GM12874 (cell line): Measurements from ENCODE around the gene SDCCAG8.

Experiments used
- CTCF ChIP-seq: IDR thresholded peaks from 2 replicates; pipeline ENCODE4 v1.5.1; 2011; ENCODE audit warnings: low read depth, mild to moderate bottlenecking, control low read depth, low read length, moderate library complexity; ENCODE audit not compliant: insufficient read depth

The SDCCAG8 gene

GRCh38 chr1:243255791-243256512 lies at the start of gene SDCCAG8:
Gene SDCCAG8, plus strand, starts transcription at chr1:243256041. Its CDS starts 133 bp downstream, at chr1:243256174.
- TF ChIP-seq CTCF = no peak

GRCh38 chr1:243213045-243213787 lies 42.6 kb upstream of the SDCCAG8 start:
- no peak for TF ChIP-seq CTCF

- no peak for TF ChIP-seq CTCF
Observed at GRCh38 chr1:243216741-243217140, 39.1 kb upstream of the SDCCAG8 start.

- no peak for TF ChIP-seq CTCF
Observed at GRCh38 chr1:243217349-243217748, 38.5 kb upstream of the SDCCAG8 start.

- no peak for TF ChIP-seq CTCF
Observed at GRCh38 chr1:243218059-243218458, 37.8 kb upstream of the SDCCAG8 start.

GRCh38 chr1:243227622-243228021 lies 28.2 kb upstream of the SDCCAG8 start:
- no peak for TF ChIP-seq CTCF

GRCh38 chr1:243229526-243229925 lies 26.3 kb upstream of the SDCCAG8 start:
- no peak for TF ChIP-seq CTCF
